Tibial nerve (tissue), 4 donors: Measurements from ENCODE around the gene PAK4.

Source experiments
- EP300 ChIP-seq, 2 donors: sonication (generic); formaldehyde crosslinking; IDR thresholded peaks; one replicate each; pipeline ENCODE4 v1.6.1; 2017; ENCODE audit warnings: antibody characterized with exemption in 2 of 2, mild to moderate bottlenecking in 1 of 2
- POLR2A ChIP-seq, 2 donors: fragments of 450-650 bp; IDR thresholded peaks; one replicate each; pipeline ENCODE4 v1.6.1; 2017; ENCODE audit warnings: antibody characterized with exemption in 2 of 2, mild to moderate bottlenecking in 2 of 2, moderate library complexity in 2 of 2
- TF ChIP-seq, protein P1 (sequence below), 5 experiments: fragments of 200-600 bp in 3 of 5; fragments of 450-650 bp in 2 of 5; sonication (generic) in 3 of 5; IDR thresholded peaks; one replicate each; pipeline ENCODE4 v1.5.1; 2016 to 2019; ENCODE audit warnings: antibody characterized with exemption in 5 of 5, mild to moderate bottlenecking in 3 of 5, moderate library complexity in 2 of 5

DNA sequence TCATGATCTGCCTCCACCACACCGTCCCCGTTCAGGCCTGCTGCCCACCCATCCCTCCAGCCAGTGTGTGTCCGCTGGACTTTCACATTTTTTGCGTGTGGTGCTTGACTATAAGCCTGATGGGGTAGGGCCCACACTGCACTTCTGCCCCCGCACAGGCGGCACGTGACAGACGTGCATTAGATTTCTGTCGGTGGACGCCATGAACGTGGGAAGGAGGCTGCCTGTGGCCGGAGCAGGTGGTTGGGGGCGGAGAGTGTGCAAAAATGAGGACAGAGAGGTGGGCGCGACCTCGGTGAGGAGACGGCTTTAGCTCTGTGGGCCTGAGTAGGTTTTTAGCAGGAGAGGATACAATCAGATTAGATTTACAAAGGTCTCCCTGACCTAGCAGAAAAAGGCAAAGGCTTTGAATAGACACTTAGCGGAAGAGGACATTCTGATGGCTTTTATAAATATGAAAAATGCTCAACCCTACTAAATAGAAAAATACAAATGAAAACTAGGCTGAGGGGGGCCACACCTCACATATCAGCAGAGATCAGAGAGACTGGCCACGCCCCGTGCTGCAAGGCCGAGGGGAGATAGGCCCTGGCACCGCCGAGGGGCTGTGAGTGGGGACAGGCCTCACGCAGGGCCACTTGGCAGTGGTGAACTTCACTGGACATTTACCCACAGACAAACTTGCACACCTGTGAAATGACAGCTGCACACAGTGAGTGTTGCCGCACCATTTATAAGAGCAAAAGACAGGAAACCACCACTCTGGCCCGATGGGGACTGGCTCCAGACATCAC is 25.4 kb downstream of the PAK4 start:
- TF ChIP-seq, protein P1, sequence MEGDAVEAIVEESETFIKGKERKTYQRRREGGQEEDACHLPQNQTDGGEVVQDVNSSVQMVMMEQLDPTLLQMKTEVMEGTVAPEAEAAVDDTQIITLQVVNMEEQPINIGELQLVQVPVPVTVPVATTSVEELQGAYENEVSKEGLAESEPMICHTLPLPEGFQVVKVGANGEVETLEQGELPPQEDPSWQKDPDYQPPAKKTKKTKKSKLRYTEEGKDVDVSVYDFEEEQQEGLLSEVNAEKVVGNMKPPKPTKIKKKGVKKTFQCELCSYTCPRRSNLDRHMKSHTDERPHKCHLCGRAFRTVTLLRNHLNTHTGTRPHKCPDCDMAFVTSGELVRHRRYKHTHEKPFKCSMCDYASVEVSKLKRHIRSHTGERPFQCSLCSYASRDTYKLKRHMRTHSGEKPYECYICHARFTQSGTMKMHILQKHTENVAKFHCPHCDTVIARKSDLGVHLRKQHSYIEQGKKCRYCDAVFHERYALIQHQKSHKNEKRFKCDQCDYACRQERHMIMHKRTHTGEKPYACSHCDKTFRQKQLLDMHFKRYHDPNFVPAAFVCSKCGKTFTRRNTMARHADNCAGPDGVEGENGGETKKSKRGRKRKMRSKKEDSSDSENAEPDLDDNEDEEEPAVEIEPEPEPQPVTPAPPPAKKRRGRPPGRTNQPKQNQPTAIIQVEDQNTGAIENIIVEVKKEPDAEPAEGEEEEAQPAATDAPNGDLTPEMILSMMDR (IDR thresholded peaks at IDR 0.05) = no peak
- no peak for TF ChIP-seq POLR2A (IDR thresholded peaks at IDR 0.05)
- TF ChIP-seq EP300 (IDR thresholded peaks at IDR 0.05) = peak in 1 of 2 donors; percentile 56
